Lower leg skin (tissue), 4 donors: ENCODE measurements around the gene NUCKS1. TPM values are rescaled to one million over a fixed set of nuclear protein-coding genes. Genes with fewer than 3 reads are reported as not detected.
A peak's percentile ranks its signal among the peaks of the same experiment; 100 is the strongest.

Experiments used
- DNase-seq, 2 donors: peaks; one replicate each; pipeline ENCODE4 v3.0.0-alpha.2; 2019; ENCODE audit warnings: low spot score in 2 of 2
- H3K4me3 ChIP-seq: fragments of 200-600 bp; sonication (generic); 2 replicates; pipeline ENCODE4 v1.5.1; 2017; ENCODE audit warnings: mild to moderate bottlenecking, low read depth; ENCODE audit not compliant: poor library complexity, severe bottlenecking
- POLR2A ChIP-seq, 2 donors: fragments of 450-650 bp; IDR thresholded peaks; one replicate each; pipeline ENCODE4 v1.6.1; 2016 to 2017; ENCODE audit warnings: antibody characterized with exemption in 2 of 2, mild to moderate bottlenecking in 1 of 2, moderate library complexity in 1 of 2
- WGBS, 2 donors: methylation state at CpG; one replicate each; pipeline ENCODE4 v1.1.5; 2018; 5-methylcytosine and 5-hydroxymethylcytosine counted together
- intact Hi-C: fragments of 100-400 bp; cut with DNase I; formaldehyde crosslinking; loops from one replicate; pipeline ENCODE4 v1.15.0; 2023; ENCODE audit warnings: low total_unique reads
- total RNA-seq, 4 donors: library from RNA; depleted of rRNA; stranded (reverse); fragments of >200 nt; gene quantifications; one replicate each; pipeline ENCODE4 v1.1.0, GENCODE V29; 2016
- TF ChIP-seq, protein P1 (sequence below), 3 donors: fragments of 450-650 bp; IDR thresholded peaks; one replicate each; pipeline ENCODE4 v1.5.1; 2016; ENCODE audit warnings: antibody characterized with exemption in 3 of 3, mild to moderate bottlenecking in 3 of 3, moderate library complexity in 2 of 3

NUCKS1 gene
- total RNA-seq, 4 donors from 2014 or later = 49.5 to 143 (median 66.0) TPM

DNA sequence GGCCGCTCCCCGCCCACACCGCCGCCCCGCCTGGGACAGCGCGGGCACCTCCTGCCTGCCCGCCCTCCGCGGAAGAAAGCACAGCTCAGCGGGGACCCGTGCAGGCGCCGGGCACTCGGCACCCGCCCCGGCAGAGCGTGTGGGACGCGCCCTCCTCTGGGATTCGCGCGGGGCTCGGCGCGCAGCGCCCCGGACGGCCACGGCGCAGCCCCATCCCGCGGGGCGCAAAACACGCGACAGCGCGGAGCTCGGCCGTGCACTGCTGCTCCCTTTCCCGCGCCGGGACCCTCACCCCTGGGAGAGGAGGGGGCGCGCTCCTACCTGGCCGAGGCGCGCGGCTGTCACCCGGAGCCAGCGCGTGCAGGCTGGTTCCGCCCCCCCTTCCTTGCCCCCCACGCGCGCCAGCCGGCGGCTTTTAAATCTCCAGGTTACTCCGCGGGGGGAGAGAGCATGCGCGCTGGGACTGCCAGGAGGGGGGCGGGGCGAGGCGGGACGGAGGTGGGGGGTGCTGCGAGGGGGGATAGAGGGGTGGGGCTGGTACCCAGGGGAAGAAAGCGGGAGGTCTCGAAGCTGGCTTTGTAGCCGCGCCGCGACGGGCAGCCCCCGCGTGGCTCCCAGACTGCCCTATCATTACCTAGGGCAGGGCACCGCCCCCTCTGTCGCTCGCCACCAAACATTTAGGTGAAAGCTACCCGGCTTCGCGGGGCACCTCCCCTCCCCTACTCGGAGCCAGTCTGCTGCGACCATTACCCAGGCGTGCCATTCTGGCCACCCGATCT is 69.7 kb downstream of the NUCKS1 start, which contains the start of gene SLC45A3:
SLC45A3 (minus strand) TSS at position 437 of the 779 bp plus-strand sequence. CDS start 15,853 bp downstream, outside the sequence.
- intact Hi-C loops = no loop called here
- H3K4me3 ChIP-seq = peak within 1 kb of the TSS; percentile 61
- TF ChIP-seq POLR2A (IDR thresholded peaks at IDR 0.05) = no peak
- TF ChIP-seq, protein P1, sequence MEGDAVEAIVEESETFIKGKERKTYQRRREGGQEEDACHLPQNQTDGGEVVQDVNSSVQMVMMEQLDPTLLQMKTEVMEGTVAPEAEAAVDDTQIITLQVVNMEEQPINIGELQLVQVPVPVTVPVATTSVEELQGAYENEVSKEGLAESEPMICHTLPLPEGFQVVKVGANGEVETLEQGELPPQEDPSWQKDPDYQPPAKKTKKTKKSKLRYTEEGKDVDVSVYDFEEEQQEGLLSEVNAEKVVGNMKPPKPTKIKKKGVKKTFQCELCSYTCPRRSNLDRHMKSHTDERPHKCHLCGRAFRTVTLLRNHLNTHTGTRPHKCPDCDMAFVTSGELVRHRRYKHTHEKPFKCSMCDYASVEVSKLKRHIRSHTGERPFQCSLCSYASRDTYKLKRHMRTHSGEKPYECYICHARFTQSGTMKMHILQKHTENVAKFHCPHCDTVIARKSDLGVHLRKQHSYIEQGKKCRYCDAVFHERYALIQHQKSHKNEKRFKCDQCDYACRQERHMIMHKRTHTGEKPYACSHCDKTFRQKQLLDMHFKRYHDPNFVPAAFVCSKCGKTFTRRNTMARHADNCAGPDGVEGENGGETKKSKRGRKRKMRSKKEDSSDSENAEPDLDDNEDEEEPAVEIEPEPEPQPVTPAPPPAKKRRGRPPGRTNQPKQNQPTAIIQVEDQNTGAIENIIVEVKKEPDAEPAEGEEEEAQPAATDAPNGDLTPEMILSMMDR (IDR thresholded peaks at IDR 0.05) = no peak
- WGBS, 2 donors = 1% methylated on average over 16 to 55 of the region's 86 CpGs
- no peak for DNase-seq

DNA sequence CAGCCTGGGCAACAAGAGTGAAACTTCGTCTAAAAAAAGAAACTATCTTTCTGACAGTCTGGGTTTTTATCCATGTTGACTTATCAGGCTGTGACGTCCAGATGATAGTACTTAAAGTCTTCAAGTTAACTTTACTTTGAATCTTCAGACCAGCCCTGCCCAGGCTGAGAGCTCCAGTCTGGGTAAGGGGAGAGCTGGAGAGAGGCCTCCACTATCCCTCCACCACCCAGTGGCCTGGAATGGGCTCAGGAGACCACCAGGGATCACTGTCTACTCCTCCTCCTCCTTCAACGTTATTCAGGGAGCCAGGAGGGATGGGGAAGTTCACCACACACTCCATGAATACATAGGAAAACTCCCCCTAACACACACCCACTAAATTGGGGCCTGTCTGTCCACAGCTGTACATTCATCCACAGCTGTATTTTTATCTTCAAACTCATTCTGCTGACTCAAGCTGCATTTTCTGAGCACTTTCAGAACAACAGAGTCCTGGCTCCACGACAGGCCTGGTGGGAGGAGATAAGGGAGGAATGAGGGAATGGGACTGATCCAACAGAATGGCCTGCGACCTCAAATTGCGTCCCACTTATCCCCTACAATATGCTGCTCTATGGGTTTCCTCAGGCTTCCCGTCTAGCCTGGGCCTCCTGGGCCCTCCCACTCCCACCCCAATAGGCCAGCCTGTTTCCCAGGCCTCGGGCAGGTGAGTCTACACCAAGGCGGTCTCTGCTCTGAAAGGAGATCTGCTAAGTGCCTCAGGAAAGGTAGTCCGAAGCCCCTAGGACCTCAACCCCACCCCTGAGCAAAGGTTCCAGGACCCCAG is 71.5 kb downstream of the NUCKS1 start:
- TF ChIP-seq, protein P1 (IDR thresholded peaks at IDR 0.05) = no peak
- TF ChIP-seq POLR2A (IDR thresholded peaks at IDR 0.05) = no peak
- intact Hi-C loops = no loop called here
- H3K4me3 ChIP-seq = no peak overlapping the region
- DNase-seq = no peak
- 70 to 71% methylated on average over 9 of the region's 10 CpGs for WGBS, 2 donors

DNA sequence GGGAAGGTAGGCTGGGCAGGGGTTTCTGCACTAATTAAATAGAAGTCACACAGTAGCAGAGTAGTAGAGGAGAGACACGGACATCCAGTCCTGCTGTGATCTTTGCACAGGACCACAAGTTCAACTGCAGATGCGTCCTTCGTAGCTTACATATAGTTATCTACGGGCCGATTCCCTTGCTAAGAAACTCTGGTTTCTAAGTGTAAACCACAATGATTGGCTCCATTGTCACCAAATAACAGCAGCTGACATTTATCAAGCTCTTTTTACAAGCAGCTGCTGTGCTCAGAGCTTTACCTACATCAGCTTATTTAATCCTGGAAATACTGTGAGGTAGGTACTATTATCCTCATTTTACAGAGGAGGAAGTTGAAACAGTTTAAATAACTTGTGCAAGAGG is 72.8 kb downstream of the NUCKS1 start:
- 77 to 96% methylated on average over 5 of the region's 5 CpGs for WGBS, 2 donors
- intact Hi-C loops = no loop called here
- TF ChIP-seq, protein P1 (IDR thresholded peaks at IDR 0.05) = no peak
- TF ChIP-seq POLR2A (IDR thresholded peaks at IDR 0.05) = no peak
- H3K4me3 ChIP-seq = no peak overlapping the region
- no peak for DNase-seq

DNA sequence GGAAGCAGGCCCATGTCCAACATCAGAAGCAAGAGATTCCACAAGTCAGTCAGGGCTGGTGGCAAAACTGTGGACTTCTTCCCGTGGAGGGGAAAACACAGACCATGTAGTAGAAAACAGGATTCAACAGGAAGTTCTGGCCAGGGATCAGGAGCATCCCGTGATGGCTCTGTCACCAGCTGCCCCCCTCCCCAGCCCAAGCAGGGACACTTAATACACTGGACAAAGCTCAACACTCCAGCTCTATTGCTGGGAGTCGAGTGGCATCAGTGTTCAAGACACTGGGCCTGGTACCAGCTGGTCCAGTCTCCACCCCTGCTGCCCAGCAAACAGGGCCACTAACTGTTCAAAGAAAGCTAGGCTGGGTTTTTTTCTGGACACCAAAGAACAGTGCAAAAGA is 73.4 kb downstream of the NUCKS1 start:
- no peak overlapping the region for H3K4me3 ChIP-seq
- WGBS, 2 donors = 74 to 86% methylated on average over 2 to 3 of the region's 3 CpGs
- DNase-seq = no peak
- TF ChIP-seq, protein P1 (IDR thresholded peaks at IDR 0.05) = no peak
- no peak for TF ChIP-seq POLR2A (IDR thresholded peaks at IDR 0.05)
- intact Hi-C loops = no loop called here

DNA sequence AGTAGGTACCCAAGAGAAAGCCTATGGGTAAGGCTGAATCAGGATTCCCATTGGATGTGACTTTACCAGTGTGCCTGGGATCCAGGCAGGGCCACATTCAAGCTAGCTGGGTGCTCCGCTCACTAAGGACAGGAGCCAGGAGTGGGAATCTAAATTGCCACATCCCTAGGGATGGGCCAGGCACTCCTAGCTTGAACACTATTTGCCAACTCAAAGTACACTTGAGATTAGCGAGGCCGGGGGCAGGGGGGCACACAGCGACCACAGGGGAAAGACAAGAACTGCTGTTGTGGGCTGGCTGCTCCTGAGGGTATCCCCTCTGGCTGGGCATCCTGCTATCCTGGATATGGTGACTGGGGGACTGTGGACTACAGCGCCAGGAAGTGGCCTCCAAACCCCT is 74.0 kb downstream of the NUCKS1 start:
- DNase-seq = no peak
- H3K4me3 ChIP-seq = no peak overlapping the region
- intact Hi-C loops = no loop called here
- TF ChIP-seq, protein P1 (IDR thresholded peaks at IDR 0.05) = no peak
- no peak for TF ChIP-seq POLR2A (IDR thresholded peaks at IDR 0.05)
- WGBS, 2 donors = 85 to 92% methylated on average over 5 of the region's 5 CpGs
